Measurements from ENCODE around the gene PDGFRA.

- TF ChIP-seq CTCF (IDR thresholded peaks at IDR 0.05; ENCODE audit: poor library complexity, severe bottlenecking) (no peak), POLR2AphosphoS5 (IDR thresholded peaks at IDR 0.05) (no peak), EZH2 (IDR thresholded peaks at IDR 0.05; ENCODE audit: borderline replicate concordance, insufficient read depth, low read length, poor library complexity, severe bottlenecking) (no peak), RAD21 (conservative IDR thresholded peaks at IDR 0.05) (no peak), EP300 (conservative IDR thresholded peaks at IDR 0.05; ENCODE audit: poor library complexity, severe bottlenecking) (no peak), TAF1 (IDR thresholded peaks at IDR 0.05; ENCODE audit: low read depth) (no peak)
Measured at GRCh38 chr4:54185044-54185780, 43.9 kb upstream of the PDGFRA start.

Data from neural cell (in vitro differentiated cells).